T-cell (primary cell): Measurements from ENCODE around the gene MAGEA11. TPM values are rescaled to one million over a fixed set of nuclear protein-coding genes. Genes with fewer than 3 reads are reported as not detected.
"Not testable (repeated sequence)": the region's sequence is repeated elsewhere in the genome, so short reads cannot be mapped to it uniquely, and the experiment has no call there.

Experiments
- ATAC-seq, 4 experiments: fragments of 200-7000 bp in 3 of 4; fragments of 150-1000 bp in 1 of 4; cut with Tn5 transposase; replicated peaks in 1 of 4; 1 replicate in 3 of 4; 2 replicates in 1 of 4; pipeline ENCODE4 v1.10.0; 2021; ENCODE audit warnings: moderate library complexity in 3 of 4, mild to moderate bottlenecking in 2 of 4, moderate number of reproducible peaks in 1 of 4
- CTCF ChIA-PET, 2 donors: fragments of 300-600 bp; sonication (Branson Sonifier 250); formaldehyde crosslinking; loops; one replicate each; lab custom pipeline; 2022; ENCODE audit warnings: antibody characterized with exemption in 2 of 2; lab: Charles Lee
- POLR2A ChIA-PET, 2 donors: fragments of 300-600 bp; sonication (Branson Sonifier 250); formaldehyde crosslinking; loops; one replicate each; lab custom pipeline; 2022; ENCODE audit warnings: antibody characterized with exemption in 2 of 2; lab: Charles Lee
- DNase-seq, 35 experiments: peaks; one replicate each; pipeline versions ENCODE4 v3.0.0 to v3.0.0-alpha.2; 2013 to 2023
- H3K27ac ChIP-seq: one replicate; pipeline ENCODE4 v1.5.1; 2013; ENCODE audit warnings: low read length
- H3K27me3 ChIP-seq, 2 experiments: replicated peaks in 1 of 2; 1 replicate in 1 of 2; 2 replicates in 1 of 2; pipeline versions ENCODE4 v1.6.1 to v1.7.0; 2013; ENCODE audit warnings: low read length in 1 of 2, mixed read lengths in 1 of 2; ENCODE audit not compliant: control insufficient read depth in 2 of 2, insufficient read depth in 2 of 2; ENCODE audit errors: extremely low read depth in 1 of 2
- H3K36me3 ChIP-seq, 2 donors: 1 replicate in 1 of 2; 2 replicates in 1 of 2; pipeline versions ENCODE4 v1.6.1 to v1.7.0; 2013; ENCODE audit warnings: low read length in 1 of 2; ENCODE audit not compliant: control insufficient read depth in 2 of 2, insufficient read depth in 1 of 2; ENCODE audit errors: extremely low read depth in 1 of 2
- H3K4me1 ChIP-seq, 2 experiments: 1 replicate in 1 of 2; 2 replicates in 1 of 2; pipeline versions ENCODE4 v1.6.1 to v1.7.0; 2013; ENCODE audit warnings: low read length in 2 of 2, mixed read lengths in 1 of 2; ENCODE audit not compliant: insufficient read depth in 2 of 2, control insufficient read depth in 1 of 2; ENCODE audit errors: extremely low read depth in 1 of 2
- H3K4me3 ChIP-seq, 2 donors: 1 replicate in 1 of 2; 2 replicates in 1 of 2; pipeline versions ENCODE4 v1.5.1 to v1.7.0; 2013; ENCODE audit warnings: mild to moderate bottlenecking in 2 of 2, low read length in 1 of 2, moderate library complexity in 1 of 2; ENCODE audit not compliant: control insufficient read depth in 1 of 2; ENCODE audit errors: extremely low read depth in 1 of 2
- H3K9me3 ChIP-seq: 2 replicates; pipeline ENCODE4 v1.7.0; 2013
- H3K27ac Mint-ChIP-seq, 2 donors: one replicate each; pipeline ENCODE4 v1.8.0; 2020 to 2021; ENCODE audit warnings: mild to moderate bottlenecking in 2 of 2, mixed read lengths in 2 of 2
- H3K27me3 Mint-ChIP-seq, 2 donors: one replicate each; pipeline ENCODE4 v1.8.0; 2021 to 2022; ENCODE audit warnings: mixed read lengths in 2 of 2
- H3K36me3 Mint-ChIP-seq: one replicate; pipeline ENCODE4 v1.8.0; 2021; ENCODE audit warnings: mixed read lengths
- H3K4me1 Mint-ChIP-seq, 3 donors: one replicate each; pipeline ENCODE4 v1.8.0; 2020 to 2022; ENCODE audit warnings: mixed read lengths in 3 of 3, mild to moderate bottlenecking in 1 of 3
- H3K4me3 Mint-ChIP-seq, 3 donors: one replicate each; pipeline ENCODE4 v1.8.0; 2020 to 2022; ENCODE audit warnings: mild to moderate bottlenecking in 3 of 3, mixed read lengths in 3 of 3, moderate library complexity in 3 of 3
- H3K9me3 Mint-ChIP-seq, 3 donors: one replicate each; pipeline ENCODE4 v1.8.0; 2020 to 2022; ENCODE audit warnings: mixed read lengths in 3 of 3
- WGBS: methylation state at CpG from one replicate; pipeline ENCODE4 v1.1.5; 2013; ENCODE audit warnings: missing lambda C conversion rate; ENCODE audit not compliant: insufficient coverage; 5-methylcytosine and 5-hydroxymethylcytosine counted together
- total RNA-seq, 35 experiments: library from RNA in 6 of 35; stranded (reverse) in 6 of 35; fragments of 120-200 nt in 1 of 35; gene quantifications; one replicate each; pipeline versions ENCODE4 v1.2.1 to v1.2.4 and lab custom pipeline; 2013 to 2026

The MAGEA11 gene
- total RNA-seq, 5 donors from 2014 or later (not counting 1 experiment from before 2014, with no cell fraction given) = not detected

GRCh38 chrX:149723583-149724118, 11.8 kb downstream of the MAGEA11 start:
- H3K36me3 ChIP-seq, H3K4me1 Mint-ChIP-seq, ATAC-seq, H3K27me3 ChIP-seq, H3K27me3 Mint-ChIP-seq, CTCF ChIA-PET, H3K4me1 ChIP-seq, DNase-seq, H3K27ac ChIP-seq, H3K9me3 Mint-ChIP-seq, H3K4me3 ChIP-seq, H3K4me3 Mint-ChIP-seq, POLR2A ChIA-PET, H3K27ac Mint-ChIP-seq, H3K36me3 Mint-ChIP-seq, H3K9me3 ChIP-seq: not testable (repeated sequence)
- no CpG with 5 or more reads among the region's 5 CpGs for WGBS

- H3K9me3 Mint-ChIP-seq, CTCF ChIA-PET, H3K4me3 ChIP-seq, H3K4me1 Mint-ChIP-seq, H3K27me3 ChIP-seq, H3K4me3 Mint-ChIP-seq, H3K27ac Mint-ChIP-seq, DNase-seq, POLR2A ChIA-PET, H3K27ac ChIP-seq, H3K36me3 ChIP-seq, ATAC-seq, H3K4me1 ChIP-seq, H3K9me3 ChIP-seq, H3K36me3 Mint-ChIP-seq, H3K27me3 Mint-ChIP-seq: not testable (repeated sequence)
- no CpG with 5 or more reads among the region's 7 CpGs for WGBS
Measured at GRCh38 chrX:149727308-149727707, 15.4 kb downstream of the MAGEA11 start.

- H3K27me3 ChIP-seq, DNase-seq, H3K27me3 Mint-ChIP-seq, H3K36me3 Mint-ChIP-seq, H3K36me3 ChIP-seq, H3K4me1 ChIP-seq, POLR2A ChIA-PET, H3K9me3 ChIP-seq, H3K4me3 Mint-ChIP-seq, H3K27ac ChIP-seq, CTCF ChIA-PET, H3K9me3 Mint-ChIP-seq, H3K4me1 Mint-ChIP-seq, H3K27ac Mint-ChIP-seq, ATAC-seq, H3K4me3 ChIP-seq: not testable (repeated sequence)
- no CpG with 5 or more reads among the region's 6 CpGs for WGBS
Measured at GRCh38 chrX:149742269-149742668, 30.4 kb downstream of the MAGEA11 start.

- ATAC-seq, H3K4me1 Mint-ChIP-seq, DNase-seq, H3K36me3 ChIP-seq, H3K4me3 ChIP-seq, H3K4me1 ChIP-seq, H3K36me3 Mint-ChIP-seq, H3K9me3 Mint-ChIP-seq, H3K27ac ChIP-seq, CTCF ChIA-PET, POLR2A ChIA-PET, H3K4me3 Mint-ChIP-seq, H3K27me3 Mint-ChIP-seq, H3K9me3 ChIP-seq, H3K27me3 ChIP-seq, H3K27ac Mint-ChIP-seq: not testable (repeated sequence)
- no CpG with 5 or more reads among the region's 6 CpGs for WGBS
Measured at GRCh38 chrX:149746390-149747007, 34.6 kb downstream of the MAGEA11 start.

- WGBS = no CpG with 5 or more reads among the region's 8 CpGs
- Mint-ChIP-seq H3K9me3 (no peaks in the 10 kb centered on the region), H3K36me3 (no peaks in the 10 kb centered on the region), H3K4me1 (no peaks in the 10 kb centered on the region), H3K27me3 (peaks cover 1 to 19% of the 10 kb centered on the region in 2 donors), H3K4me3 (no peak overlapping the region), H3K27ac (no peak overlapping the region)
- DNase-seq (no peak), ATAC-seq (no peak)
- no peak overlapping the region for H3K27ac ChIP-seq
- ChIA-PET CTCF (no interaction called here), POLR2A (no interaction called here)
- H3K36me3 ChIP-seq = no peaks in the 10 kb centered on the region
- H3K27me3 ChIP-seq = peaks cover 0 to 4% of the 10 kb centered on the region in 2 experiments
- no peaks in the 10 kb centered on the region for H3K9me3 ChIP-seq
- no peak overlapping the region for H3K4me3 ChIP-seq
- H3K4me1 ChIP-seq = no peaks in the 10 kb centered on the region
Measured at GRCh38 chrX:149757206-149758067, 45.6 kb downstream of the MAGEA11 start.

GRCh38 chrX:149758068-149758714, 46.3 kb downstream of the MAGEA11 start:
- H3K27ac ChIP-seq = no peak overlapping the region

More at GRCh38 chrX:149758068-149758714, 46.3 kb downstream of the MAGEA11 start:
- Mint-ChIP-seq H3K4me3 (no peak overlapping the region), H3K36me3 (no peaks in the 10 kb centered on the region), H3K4me1 (no peaks in the 10 kb centered on the region), H3K27me3 (peaks cover 1 to 19% of the 10 kb centered on the region in 2 donors), H3K9me3 (no peaks in the 10 kb centered on the region), H3K27ac (no peak overlapping the region)
- Histone ChIP-seq H3K4me3 (no peak overlapping the region), H3K36me3 (no peaks in the 10 kb centered on the region), H3K27me3 (peaks cover 0 to 4% of the 10 kb centered on the region in 2 experiments), H3K4me1 (no peaks in the 10 kb centered on the region), H3K9me3 (no peaks in the 10 kb centered on the region)
- DNase-seq = no peak
- WGBS = 91% methylated on average over 9 of the region's 18 CpGs
- ATAC-seq = no peak
- CTCF ChIA-PET = no interaction called here
- POLR2A ChIA-PET = no interaction called here
